Panc1 (cell line): ENCODE data around the gene GRID1. TPM values are rescaled to one million over a fixed set of nuclear protein-coding genes. Genes with fewer than 3 reads are reported as not detected.

Experiments used
- ATAC-seq: fragments of 200-7000 bp; cut with Tn5 transposase; 2 replicates; pipeline ENCODE4 v1.9.1; 2020; ENCODE audit warnings: mild to moderate bottlenecking, moderate library complexity
- BruUV-seq: library from RNA; stranded (reverse); fragments of 400-500 nt; replicated peaks from 2 replicates; lab custom pipeline; 2021; lab: Mats Ljungman, UMichigan
- CTCF ChIA-PET: fragments of 300-600 bp; sonication (Branson Sonifier 250); formaldehyde crosslinking; loops from one replicate; lab custom pipeline; 2022; ENCODE audit warnings: antibody characterized with exemption; lab: Charles Lee
- POLR2A ChIA-PET: fragments of 300-600 bp; sonication (Branson Sonifier 250); formaldehyde crosslinking; loops from one replicate; lab custom pipeline; 2022; ENCODE audit warnings: antibody characterized with exemption; lab: Charles Lee
- DNase-seq: peaks from one replicate; pipeline ENCODE4 v3.0.0-alpha.2; 2010; ENCODE audit warnings: low read depth, low spot score
- H3K27ac ChIP-seq: 2 replicates; pipeline ENCODE4 v1.5.1; 2011; ENCODE audit warnings: mild to moderate bottlenecking, low read length, inconsistent platforms
- H3K27me3 ChIP-seq: fragments of 200-500 bp; sonication (Bioruptor generic); 2 replicates; pipeline ENCODE4 v1.6.0; 2014; ENCODE audit warnings: low read length, inconsistent platforms; ENCODE audit not compliant: control insufficient read depth, insufficient read depth
- H3K36me3 ChIP-seq: fragments of 200-500 bp; sonication (Bioruptor generic); 2 replicates; pipeline ENCODE4 v1.5.1; 2014; ENCODE audit warnings: inconsistent platforms, mild to moderate bottlenecking, low read length, moderate library complexity; ENCODE audit not compliant: control insufficient read depth, insufficient read depth
- H3K4me1 ChIP-seq: 2 replicates; pipeline ENCODE4 v1.5.1; 2011; ENCODE audit warnings: inconsistent platforms, mild to moderate bottlenecking, low read length, moderate library complexity; ENCODE audit not compliant: control insufficient read depth, insufficient read depth
- H3K4me3 ChIP-seq, 2 experiments: 2 replicates each; pipeline ENCODE4 v1.5.1; 2011 to 2012; ENCODE audit warnings: low read depth in 2 of 2, low read length in 2 of 2, mild to moderate bottlenecking in 2 of 2, inconsistent platforms in 1 of 2, moderate library complexity in 1 of 2
- H3K9me3 ChIP-seq: fragments of 200-500 bp; sonication (Bioruptor generic); 2 replicates; pipeline ENCODE4 v1.5.1; 2014; ENCODE audit warnings: low read depth, mild to moderate bottlenecking, inconsistent platforms, low read length, moderate library complexity; ENCODE audit not compliant: control insufficient read depth, insufficient read depth
- POLR2AphosphoS5 ChIP-seq: IDR thresholded peaks from 2 replicates; pipeline ENCODE4 v1.6.1; 2012; ENCODE audit warnings: mild to moderate bottlenecking, low read depth, low read length, moderate library complexity
- SIN3A ChIP-seq: IDR thresholded peaks from 2 replicates; pipeline ENCODE4 v1.6.1; 2012; ENCODE audit warnings: low read depth, mild to moderate bottlenecking, low read length, moderate library complexity, borderline replicate concordance; ENCODE audit not compliant: insufficient read depth
- TCF7L2 ChIP-seq: IDR thresholded peaks from 2 replicates; pipeline ENCODE4 v1.6.1; 2011; ENCODE audit warnings: mild to moderate bottlenecking, low read depth, low read length, inconsistent platforms
- in situ Hi-C: cut with HindIII; loops from 2 replicates; pipeline ENCODE4 v1.10.0; 2016; ENCODE audit warnings: low sequenced_read_pairs, low pct_unique_long_range_greater_than_20kb
- intact Hi-C: fragments of 100-400 bp; cut with micrococcal nuclease; formaldehyde crosslinking; loops from one replicate; pipeline ENCODE4 v1.10.0; 2022; ENCODE audit not compliant: unreplicated experiment
- total RNA-seq: library from RNA; stranded (reverse); gene quantifications from one replicate; pipeline ENCODE4 v1.2.1, GENCODE V29; 2021; ENCODE audit not compliant: unreplicated experiment
- TF ChIP-seq, protein P1 (sequence below): fragments of 450-650 bp; IDR thresholded peaks from 2 replicates; pipeline ENCODE4 v1.5.1; 2017; ENCODE audit warnings: mild to moderate bottlenecking
- TF ChIP-seq, protein P2 (sequence below), 2 experiments: IDR thresholded peaks; 2 replicates each; pipeline ENCODE4 v1.6.1; 2011 to 2012; ENCODE audit warnings: low read depth in 2 of 2, control low read depth in 1 of 2, low read length in 1 of 2, mild to moderate bottlenecking in 1 of 2, moderate library complexity in 1 of 2; ENCODE audit not compliant: insufficient read depth in 1 of 2

GRID1 gene
- total RNA-seq, 1 experiment from 2014 or later = 2.3 TPM

DNA sequence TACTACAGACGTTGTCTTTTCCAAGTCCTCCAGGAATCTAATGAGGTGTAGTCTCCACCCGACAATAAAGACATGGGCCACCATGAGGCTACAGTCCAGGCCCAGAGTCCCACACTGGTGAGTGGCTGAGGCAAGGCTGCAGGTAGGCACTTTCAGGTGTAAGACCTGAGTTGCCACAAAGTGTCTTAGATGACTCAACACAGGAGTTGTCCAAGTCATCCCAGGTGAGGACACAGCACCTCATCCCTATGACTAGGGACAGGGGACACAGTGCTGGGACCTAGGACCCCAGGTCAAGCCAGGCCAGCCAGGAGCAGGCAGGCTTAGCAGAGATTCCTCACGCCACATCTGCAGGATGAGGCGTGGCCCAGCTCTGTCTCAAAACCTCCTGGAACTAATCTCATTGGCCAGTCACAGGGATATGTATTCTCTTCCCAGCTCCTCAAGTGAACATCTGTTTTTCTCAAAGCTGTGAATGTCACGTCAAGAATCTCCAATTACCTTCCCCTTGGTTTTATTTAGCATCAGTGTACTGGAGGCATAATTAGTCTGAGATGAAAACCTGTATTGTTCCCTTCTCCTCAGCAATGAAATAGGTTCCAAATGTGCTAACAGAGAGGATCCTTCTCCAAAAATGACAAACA lies 254.6 kb downstream of the GRID1 start:
- in situ Hi-C loops = no loop called here
- intact Hi-C loops = no loop called here
- ChIA-PET CTCF (interaction anchor here (0.7 kb wide), 1 partner anchor 902 kb away, joined by 5 read pairs; no protein-coding TSS in a partner anchor), POLR2A (no interaction called here)
- Histone ChIP-seq H3K9me3 (no peaks in the 10 kb centered on the region), H3K27ac (no peak overlapping the region), H3K27me3 (no peaks in the 10 kb centered on the region), H3K36me3 (no peaks in the 10 kb centered on the region), H3K4me3 (no peak overlapping the region), H3K4me1 (no peaks in the 10 kb centered on the region)
- BruUV-seq = no TSS peak
- TF ChIP-seq POLR2AphosphoS5 (no peak), SIN3A (no peak)
- DNase-seq = no peak
- no peak for ATAC-seq

DNA sequence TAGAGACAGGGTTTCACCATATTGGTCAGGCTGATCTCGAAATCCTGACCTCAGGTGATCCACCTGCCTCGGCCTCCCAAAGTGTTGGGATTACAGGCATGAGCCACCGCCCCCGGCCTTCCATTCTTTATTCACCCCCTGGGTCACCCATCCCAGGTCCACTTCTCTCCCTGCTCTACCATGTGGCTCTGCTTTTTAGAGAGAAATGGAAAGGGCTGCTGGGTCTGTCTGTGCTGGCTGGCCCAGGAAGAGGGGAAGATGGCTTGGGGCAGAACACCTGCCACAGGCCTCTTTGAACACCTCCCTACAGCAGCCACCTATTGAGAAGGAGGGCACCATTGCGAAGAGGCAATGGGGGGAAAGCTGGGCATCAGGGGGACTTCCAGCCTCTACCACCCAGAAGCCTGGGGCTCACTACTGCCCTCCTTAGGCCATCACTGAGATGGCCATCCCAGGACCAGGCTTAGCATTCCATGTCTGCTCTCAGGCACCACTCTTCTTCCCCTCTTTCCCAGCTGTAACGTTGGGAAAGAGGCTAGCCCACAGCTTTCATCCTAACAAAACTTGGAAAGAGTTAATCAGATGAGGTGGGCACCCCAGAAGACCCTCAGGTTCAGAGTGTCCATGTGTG lies 256.3 kb downstream of the GRID1 start:
- Histone ChIP-seq H3K4me1 (no peaks in the 10 kb centered on the region), H3K27me3 (no peaks in the 10 kb centered on the region), H3K4me3 (no peak overlapping the region), H3K27ac (no peak overlapping the region), H3K9me3 (no peaks in the 10 kb centered on the region), H3K36me3 (no peaks in the 10 kb centered on the region)
- DNase-seq = no peak
- no TSS peak for BruUV-seq
- TF ChIP-seq, protein P1, sequence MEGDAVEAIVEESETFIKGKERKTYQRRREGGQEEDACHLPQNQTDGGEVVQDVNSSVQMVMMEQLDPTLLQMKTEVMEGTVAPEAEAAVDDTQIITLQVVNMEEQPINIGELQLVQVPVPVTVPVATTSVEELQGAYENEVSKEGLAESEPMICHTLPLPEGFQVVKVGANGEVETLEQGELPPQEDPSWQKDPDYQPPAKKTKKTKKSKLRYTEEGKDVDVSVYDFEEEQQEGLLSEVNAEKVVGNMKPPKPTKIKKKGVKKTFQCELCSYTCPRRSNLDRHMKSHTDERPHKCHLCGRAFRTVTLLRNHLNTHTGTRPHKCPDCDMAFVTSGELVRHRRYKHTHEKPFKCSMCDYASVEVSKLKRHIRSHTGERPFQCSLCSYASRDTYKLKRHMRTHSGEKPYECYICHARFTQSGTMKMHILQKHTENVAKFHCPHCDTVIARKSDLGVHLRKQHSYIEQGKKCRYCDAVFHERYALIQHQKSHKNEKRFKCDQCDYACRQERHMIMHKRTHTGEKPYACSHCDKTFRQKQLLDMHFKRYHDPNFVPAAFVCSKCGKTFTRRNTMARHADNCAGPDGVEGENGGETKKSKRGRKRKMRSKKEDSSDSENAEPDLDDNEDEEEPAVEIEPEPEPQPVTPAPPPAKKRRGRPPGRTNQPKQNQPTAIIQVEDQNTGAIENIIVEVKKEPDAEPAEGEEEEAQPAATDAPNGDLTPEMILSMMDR = no peak
- no peak for TF ChIP-seq SIN3A
- TF ChIP-seq POLR2AphosphoS5 = no peak
- no peak for TF ChIP-seq TCF7L2
- TF ChIP-seq, protein P2, sequence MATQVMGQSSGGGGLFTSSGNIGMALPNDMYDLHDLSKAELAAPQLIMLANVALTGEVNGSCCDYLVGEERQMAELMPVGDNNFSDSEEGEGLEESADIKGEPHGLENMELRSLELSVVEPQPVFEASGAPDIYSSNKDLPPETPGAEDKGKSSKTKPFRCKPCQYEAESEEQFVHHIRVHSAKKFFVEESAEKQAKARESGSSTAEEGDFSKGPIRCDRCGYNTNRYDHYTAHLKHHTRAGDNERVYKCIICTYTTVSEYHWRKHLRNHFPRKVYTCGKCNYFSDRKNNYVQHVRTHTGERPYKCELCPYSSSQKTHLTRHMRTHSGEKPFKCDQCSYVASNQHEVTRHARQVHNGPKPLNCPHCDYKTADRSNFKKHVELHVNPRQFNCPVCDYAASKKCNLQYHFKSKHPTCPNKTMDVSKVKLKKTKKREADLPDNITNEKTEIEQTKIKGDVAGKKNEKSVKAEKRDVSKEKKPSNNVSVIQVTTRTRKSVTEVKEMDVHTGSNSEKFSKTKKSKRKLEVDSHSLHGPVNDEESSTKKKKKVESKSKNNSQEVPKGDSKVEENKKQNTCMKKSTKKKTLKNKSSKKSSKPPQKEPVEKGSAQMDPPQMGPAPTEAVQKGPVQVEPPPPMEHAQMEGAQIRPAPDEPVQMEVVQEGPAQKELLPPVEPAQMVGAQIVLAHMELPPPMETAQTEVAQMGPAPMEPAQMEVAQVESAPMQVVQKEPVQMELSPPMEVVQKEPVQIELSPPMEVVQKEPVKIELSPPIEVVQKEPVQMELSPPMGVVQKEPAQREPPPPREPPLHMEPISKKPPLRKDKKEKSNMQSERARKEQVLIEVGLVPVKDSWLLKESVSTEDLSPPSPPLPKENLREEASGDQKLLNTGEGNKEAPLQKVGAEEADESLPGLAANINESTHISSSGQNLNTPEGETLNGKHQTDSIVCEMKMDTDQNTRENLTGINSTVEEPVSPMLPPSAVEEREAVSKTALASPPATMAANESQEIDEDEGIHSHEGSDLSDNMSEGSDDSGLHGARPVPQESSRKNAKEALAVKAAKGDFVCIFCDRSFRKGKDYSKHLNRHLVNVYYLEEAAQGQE (IDR thresholded peaks at IDR 0.05; ENCODE audit: insufficient read depth in 1 of 2, low read depth in 2 of 2, low read length in 1 of 2) = no peak
- ATAC-seq = no peak
- intact Hi-C loops (no loop called here), in situ Hi-C loops (no loop called here)
- POLR2A ChIA-PET = no interaction called here
- CTCF ChIA-PET = no interaction called here

DNA sequence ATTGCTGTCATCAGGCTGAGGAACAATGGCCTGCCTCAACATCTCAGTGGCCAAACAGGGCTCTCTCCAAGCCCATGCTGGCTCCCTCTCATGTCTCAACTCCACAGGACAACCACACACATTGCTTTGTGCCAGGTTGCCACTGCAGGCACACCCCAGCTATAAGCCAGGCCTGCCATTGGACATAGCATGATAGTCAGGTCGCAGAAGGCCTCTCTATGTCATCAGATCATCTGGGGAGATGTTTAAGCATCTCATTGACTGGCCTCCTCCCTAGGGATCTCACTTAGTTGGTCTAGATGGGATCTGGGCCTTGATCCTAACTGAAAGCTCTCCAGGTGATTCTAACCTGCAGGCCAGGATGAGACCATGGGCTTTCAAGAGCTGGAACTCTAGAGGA lies 257.2 kb downstream of the GRID1 start:
- no peaks in the 10 kb centered on the region for H3K4me1 ChIP-seq
- H3K27ac ChIP-seq = no peak overlapping the region
- ATAC-seq = no peak
- ChIA-PET CTCF (no interaction called here), POLR2A (no interaction called here)
- H3K9me3 ChIP-seq = no peaks in the 10 kb centered on the region
- no peaks in the 10 kb centered on the region for H3K27me3 ChIP-seq
- no peaks in the 10 kb centered on the region for H3K36me3 ChIP-seq
- no peak for DNase-seq
- TF ChIP-seq, protein P1 = no peak
- TF ChIP-seq TCF7L2 (no peak), POLR2AphosphoS5 (no peak), SIN3A (no peak)
- TF ChIP-seq, protein P2 (IDR thresholded peaks at IDR 0.05; ENCODE audit: insufficient read depth in 1 of 2, low read depth in 2 of 2, low read length in 1 of 2) = no peak
- no peak overlapping the region for H3K4me3 ChIP-seq
- intact Hi-C loops = no loop called here
- in situ Hi-C loops = no loop called here
- no TSS peak for BruUV-seq
